CD4-positive, alpha-beta T cell (primary cell): Measurements from ENCODE around the gene NMD3. TPM values are rescaled to one million over a fixed set of nuclear protein-coding genes. Genes with fewer than 3 reads are reported as not detected.

Experiments used
- ATAC-seq: fragments of 200-7000 bp; cut with Tn5 transposase; one replicate; pipeline ENCODE4 v1.10.0; 2022; ENCODE audit warnings: mild to moderate bottlenecking; ENCODE audit not compliant: poor library complexity
- CTCF ChIA-PET: fragments of 350-600 bp; sonication (Branson Sonifier 250); formaldehyde crosslinking; loops from one replicate; lab custom pipeline; 2021; ENCODE audit warnings: antibody characterized with exemption, inconsistent platforms; lab: Charles Lee
- POLR2A ChIA-PET: fragments of 350-600 bp; sonication (Branson Sonifier 250); formaldehyde crosslinking; loops from one replicate; lab custom pipeline; 2021; ENCODE audit warnings: antibody characterized with exemption, inconsistent platforms; lab: Charles Lee
- DNase-seq, 14 experiments: peaks; one replicate each; pipeline ENCODE4 v3.0.0-alpha.2; 2013 to 2020; ENCODE audit warnings: mixed read lengths in 2 of 14
- H3K27ac ChIP-seq, 2 donors: one replicate each; pipeline versions ENCODE4 v1.5.1 to v1.7.0; 2013; ENCODE audit warnings: low read length in 2 of 2, low read depth in 1 of 2, mild to moderate bottlenecking in 1 of 2
- H3K27me3 ChIP-seq, 2 experiments: 1 replicate in 1 of 2; 2 replicates in 1 of 2; pipeline versions ENCODE4 v1.6.1 to v1.7.0; 2013; ENCODE audit warnings: low read length in 2 of 2, control low read depth in 1 of 2, mild to moderate bottlenecking in 1 of 2, moderate library complexity in 1 of 2; ENCODE audit not compliant: insufficient read depth in 2 of 2, control insufficient read depth in 1 of 2
- H3K36me3 ChIP-seq: one replicate; pipeline ENCODE4 v1.6.1; 2013; ENCODE audit warnings: low read length, control low read depth; ENCODE audit not compliant: insufficient read depth
- H3K4me1 ChIP-seq: one replicate; pipeline ENCODE4 v1.6.1; 2013; ENCODE audit warnings: low read length, control low read depth; ENCODE audit not compliant: insufficient read depth
- H3K4me3 ChIP-seq: one replicate; pipeline ENCODE4 v1.5.1; 2013; ENCODE audit warnings: mild to moderate bottlenecking, low read length, moderate library complexity
- H3K9me3 ChIP-seq, 2 experiments: 1 replicate in 1 of 2; 2 replicates in 1 of 2; pipeline versions ENCODE4 v1.6.1 to v1.7.0; 2013; ENCODE audit warnings: low read length in 2 of 2, mild to moderate bottlenecking in 2 of 2, control low read depth in 1 of 2, moderate library complexity in 1 of 2; ENCODE audit not compliant: control insufficient read depth in 1 of 2, insufficient read depth in 1 of 2
- H3K27ac Mint-ChIP-seq: one replicate; pipeline ENCODE4 v1.8.0; 2020; ENCODE audit warnings: mixed read lengths
- H3K27me3 Mint-ChIP-seq: one replicate; pipeline ENCODE4 v1.8.0; 2021; ENCODE audit warnings: mixed read lengths
- H3K36me3 Mint-ChIP-seq: one replicate; pipeline ENCODE4 v1.8.0; 2021; ENCODE audit warnings: low read depth, mixed read lengths
- H3K4me1 Mint-ChIP-seq: one replicate; pipeline ENCODE4 v1.8.0; 2021; ENCODE audit warnings: low read depth, mixed read lengths
- H3K4me3 Mint-ChIP-seq: one replicate; pipeline ENCODE4 v1.8.0; 2020; ENCODE audit warnings: mild to moderate bottlenecking, mixed read lengths
- H3K9me3 Mint-ChIP-seq: one replicate; pipeline ENCODE4 v1.8.0; 2020; ENCODE audit warnings: mixed read lengths
- intact Hi-C, 2 experiments: fragments of 100-400 bp; cut with DNase I in 1 of 2; cut with micrococcal nuclease in 1 of 2; formaldehyde crosslinking; loops; one replicate each; pipeline versions ENCODE4 v1.15.1 to v1.9.0; 2023 to 2025; cut with DNase I, micrococcal nuclease
- polyA plus RNA-seq, 2 donors: library from polyadenylated mRNA; unstranded; fragments of 120-200 nt; gene quantifications; one replicate each; pipeline ENCODE4 v1.2.1, GENCODE V29; 2013
- total RNA-seq, 174 experiments: library from RNA in 2 of 174; stranded (reverse) in 2 of 174; gene quantifications; one replicate each; pipeline ENCODE4 v1.2.3 and lab custom pipeline; 2021 to 2026
- TF ChIP-seq, protein P1 (sequence below): fragments of 200-600 bp; IDR thresholded peaks from one replicate; pipeline ENCODE4 v1.8.0; 2022; ENCODE audit warnings: antibody characterized with exemption, mild to moderate bottlenecking

Gene NMD3
- 10 to 100 TPM; 58.4 to 60.1 TPM for total RNA-seq
- polyA plus RNA-seq (2013, experiment 1 of 2) = 35.9 TPM
- polyA plus RNA-seq (2013, experiment 2 of 2) = 42.9 TPM
- 46.9 to 228 (median 71.9) reads per million in 172 experiments for total RNA-seq (lab: John Stamatoyannopoulos, UW)

DNA sequence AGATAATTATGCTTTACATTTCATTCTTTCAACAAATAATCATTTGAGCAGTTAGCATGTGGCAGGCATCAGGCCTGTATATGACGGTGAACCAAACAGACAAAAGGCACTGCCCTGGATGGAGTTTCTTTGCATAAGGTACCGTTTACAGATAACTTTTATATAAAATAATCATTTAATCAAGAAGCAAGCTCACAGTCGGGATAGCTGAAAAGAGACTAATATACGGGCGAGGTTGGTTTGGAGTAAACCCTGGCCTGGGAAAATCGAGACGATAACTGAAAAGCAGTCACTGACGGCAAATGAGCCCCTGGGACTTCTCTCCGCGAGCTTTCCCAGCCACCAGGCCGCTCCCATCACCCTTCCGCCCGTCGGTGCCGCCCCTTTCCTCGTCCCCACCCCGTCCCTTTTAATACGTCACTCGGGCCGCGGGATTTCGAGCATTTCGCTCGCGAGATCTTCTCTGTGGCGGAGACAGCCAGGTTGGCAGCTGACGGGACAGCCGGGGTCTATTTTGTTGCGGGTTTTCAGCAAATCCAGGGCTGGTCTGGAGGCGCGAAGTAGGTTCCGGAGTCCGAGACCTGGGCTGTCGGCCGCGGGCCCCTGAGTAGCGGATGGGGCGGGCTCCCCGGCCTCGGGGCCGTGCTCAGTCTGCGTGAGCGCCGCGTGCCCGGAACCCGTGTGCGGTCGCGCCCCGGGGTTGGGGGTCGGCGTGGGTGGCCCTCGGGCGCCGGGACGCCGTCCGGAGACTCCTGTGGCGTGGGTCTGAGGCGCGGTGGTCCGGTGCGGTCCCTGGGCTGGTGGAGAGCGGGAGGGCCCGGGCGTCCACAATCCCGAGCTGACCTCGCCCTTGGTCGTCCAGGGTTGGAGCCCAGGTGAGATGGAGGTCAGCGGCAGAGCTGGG, at the start of gene NMD3:
Gene NMD3 (plus strand): TSS at position 462 of the 904 bp plus-strand sequence. CDS start 703 bp downstream, outside the sequence.
- DNase-seq = peak; percentile 83 to 95 (median 88)
- Histone ChIP-seq H3K27ac (peak within 1 kb of the TSS; percentile 73 to 77), H3K4me1 (peaks cover 21% of the 10 kb centered on the region), H3K4me3 (peak within 1 kb of the TSS; percentile 86), H3K27me3 (peaks cover 0 to 6% of the 10 kb centered on the region in 2 experiments), H3K9me3 (no peaks in the 10 kb centered on the region), H3K36me3 (peaks cover 6% of the 10 kb centered on the region)
- TF ChIP-seq, protein P1, sequence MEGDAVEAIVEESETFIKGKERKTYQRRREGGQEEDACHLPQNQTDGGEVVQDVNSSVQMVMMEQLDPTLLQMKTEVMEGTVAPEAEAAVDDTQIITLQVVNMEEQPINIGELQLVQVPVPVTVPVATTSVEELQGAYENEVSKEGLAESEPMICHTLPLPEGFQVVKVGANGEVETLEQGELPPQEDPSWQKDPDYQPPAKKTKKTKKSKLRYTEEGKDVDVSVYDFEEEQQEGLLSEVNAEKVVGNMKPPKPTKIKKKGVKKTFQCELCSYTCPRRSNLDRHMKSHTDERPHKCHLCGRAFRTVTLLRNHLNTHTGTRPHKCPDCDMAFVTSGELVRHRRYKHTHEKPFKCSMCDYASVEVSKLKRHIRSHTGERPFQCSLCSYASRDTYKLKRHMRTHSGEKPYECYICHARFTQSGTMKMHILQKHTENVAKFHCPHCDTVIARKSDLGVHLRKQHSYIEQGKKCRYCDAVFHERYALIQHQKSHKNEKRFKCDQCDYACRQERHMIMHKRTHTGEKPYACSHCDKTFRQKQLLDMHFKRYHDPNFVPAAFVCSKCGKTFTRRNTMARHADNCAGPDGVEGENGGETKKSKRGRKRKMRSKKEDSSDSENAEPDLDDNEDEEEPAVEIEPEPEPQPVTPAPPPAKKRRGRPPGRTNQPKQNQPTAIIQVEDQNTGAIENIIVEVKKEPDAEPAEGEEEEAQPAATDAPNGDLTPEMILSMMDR = no peak
- H3K27ac Mint-ChIP-seq = peak within 1 kb of the TSS; percentile 94
- H3K4me1 Mint-ChIP-seq = peaks cover 46% of the 10 kb centered on the region
- H3K36me3 Mint-ChIP-seq = peaks cover 41% of the 10 kb centered on the region
- H3K4me3 Mint-ChIP-seq = peak within 1 kb of the TSS; percentile 95
- intact Hi-C loops = loop anchor here in 1 of 2 experiments (5.0 kb wide), 3 partner anchors 464 to 824 kb away; partner anchors contain the start of genes IFT80, KPNA4, PPM1L and SMC4
- POLR2A ChIA-PET = interaction anchor here (0.6 to 2.8 kb wide), 12 partner anchors 9 to 851 kb away, joined by 3 to 11 read pairs (median 5); partner anchors contain the start of genes KPNA4, SPTSSB and TRIM59
- peaks cover 13% of the 10 kb centered on the region for H3K27me3 Mint-ChIP-seq
- CTCF ChIA-PET = no interaction called here
- peak; percentile 97 for ATAC-seq
- H3K9me3 Mint-ChIP-seq = no peaks in the 10 kb centered on the region

DNA sequence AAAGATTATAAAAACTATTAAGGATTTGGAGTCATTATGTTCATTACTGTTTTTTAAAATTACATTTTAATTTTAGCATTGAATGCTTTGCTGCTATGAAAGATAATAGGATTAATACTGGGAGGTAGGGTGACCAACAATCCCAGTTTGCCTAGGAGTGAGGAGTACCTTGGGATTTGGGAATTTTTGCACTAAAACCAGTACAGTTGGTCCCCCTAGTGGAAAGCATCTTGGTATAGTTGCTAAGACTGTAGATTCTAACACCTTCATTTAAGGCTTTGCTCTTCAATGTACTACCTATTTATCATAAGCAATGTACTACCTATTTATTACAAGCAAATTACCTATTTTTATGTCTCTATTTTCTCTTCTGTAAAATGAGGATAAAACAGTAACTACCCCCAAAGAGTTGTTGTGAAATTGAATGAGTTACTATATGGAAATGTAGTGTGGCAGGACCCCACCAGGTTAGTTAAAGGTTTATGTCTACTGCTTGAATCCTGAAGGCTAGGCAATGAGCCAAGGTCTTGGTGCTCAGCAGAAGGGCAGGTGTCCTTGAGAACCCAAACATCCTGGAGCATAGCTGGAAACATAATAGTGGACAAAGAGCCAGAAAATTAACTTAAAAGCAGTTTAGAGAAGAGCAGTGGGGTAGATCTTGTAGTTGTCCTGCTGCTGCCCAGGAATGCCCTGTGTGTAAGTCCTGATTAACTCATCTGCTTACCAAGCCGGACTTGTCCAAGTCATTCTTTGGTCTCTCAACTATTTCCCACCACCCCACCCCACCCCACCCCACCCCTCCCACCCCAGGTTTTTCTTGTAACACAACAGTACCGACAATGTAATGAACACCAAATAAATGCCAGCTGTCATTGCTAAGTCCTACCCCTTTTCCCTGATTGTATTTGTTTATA, 49.2 kb upstream of the NMD3 start:
- H3K36me3 Mint-ChIP-seq = no peaks in the 10 kb centered on the region
- no peak overlapping the region for H3K4me3 Mint-ChIP-seq
- ChIA-PET POLR2A (no interaction called here), CTCF (no interaction called here)
- ATAC-seq (no peak), DNase-seq (no peak)
- no peak overlapping the region for H3K27ac Mint-ChIP-seq
- H3K4me3 ChIP-seq = no peak overlapping the region
- H3K27me3 Mint-ChIP-seq = peaks cover 7% of the 10 kb centered on the region
- no peaks in the 10 kb centered on the region for H3K36me3 ChIP-seq
- no peaks in the 10 kb centered on the region for H3K4me1 ChIP-seq
- H3K27ac ChIP-seq = no peak overlapping the region
- H3K9me3 ChIP-seq = no peaks in the 10 kb centered on the region
- peaks cover 0 to 5% of the 10 kb centered on the region in 2 experiments for H3K27me3 ChIP-seq
- H3K9me3 Mint-ChIP-seq = no peaks in the 10 kb centered on the region
- no peaks in the 10 kb centered on the region for H3K4me1 Mint-ChIP-seq
- intact Hi-C loops = no loop called here
- TF ChIP-seq, protein P1 = no peak

DNA sequence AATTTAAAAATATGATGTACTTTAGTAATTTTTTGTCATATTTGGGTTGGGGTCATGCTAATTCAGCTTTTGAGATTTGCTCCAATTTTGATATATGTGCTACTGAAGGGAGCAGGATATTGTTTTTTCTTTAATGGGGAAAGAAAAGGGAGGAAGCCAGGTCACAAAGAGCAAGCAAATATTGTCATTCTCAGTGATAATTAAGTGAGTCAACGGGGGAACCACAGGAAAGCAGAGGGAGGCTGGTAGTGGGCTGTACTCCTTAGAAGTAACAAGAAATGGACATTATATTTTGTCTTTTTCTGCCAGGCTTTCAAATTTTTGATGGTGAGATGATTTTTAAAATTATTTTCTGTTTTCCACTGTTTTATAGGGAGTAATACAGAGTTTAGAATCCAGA, 45.6 kb upstream of the NMD3 start:
- Histone ChIP-seq H3K27ac (no peak overlapping the region), H3K27me3 (peaks cover 0 to 5% of the 10 kb centered on the region in 2 experiments), H3K36me3 (no peaks in the 10 kb centered on the region), H3K4me3 (no peak overlapping the region), H3K9me3 (no peaks in the 10 kb centered on the region), H3K4me1 (no peaks in the 10 kb centered on the region)
- Mint-ChIP-seq H3K27me3 (peaks cover 21% of the 10 kb centered on the region), H3K36me3 (no peaks in the 10 kb centered on the region), H3K4me1 (no peaks in the 10 kb centered on the region), H3K4me3 (no peak overlapping the region), H3K27ac (no peak overlapping the region), H3K9me3 (no peaks in the 10 kb centered on the region)
- POLR2A ChIA-PET = no interaction called here
- TF ChIP-seq, protein P1 = no peak
- intact Hi-C loops = no loop called here
- CTCF ChIA-PET = no interaction called here
- ATAC-seq (no peak), DNase-seq (no peak)
